ENCODE measurements around the gene XXYLT1.

GRCh38 chr3:195079636-195080035 lies 191.3 kb downstream of the XXYLT1 start:
- no peak for TF ChIP-seq CEBPB (tag; IDR thresholded peaks at IDR 0.05)
- no peak for TF ChIP-seq CLOCK (CRISPR knock-in tag; IDR thresholded peaks at IDR 0.05; ENCODE audit: borderline replicate concordance)
- TF ChIP-seq POLR2A (conservative IDR thresholded peaks at IDR 0.05) = no peak
- TF ChIP-seq, protein P1, sequence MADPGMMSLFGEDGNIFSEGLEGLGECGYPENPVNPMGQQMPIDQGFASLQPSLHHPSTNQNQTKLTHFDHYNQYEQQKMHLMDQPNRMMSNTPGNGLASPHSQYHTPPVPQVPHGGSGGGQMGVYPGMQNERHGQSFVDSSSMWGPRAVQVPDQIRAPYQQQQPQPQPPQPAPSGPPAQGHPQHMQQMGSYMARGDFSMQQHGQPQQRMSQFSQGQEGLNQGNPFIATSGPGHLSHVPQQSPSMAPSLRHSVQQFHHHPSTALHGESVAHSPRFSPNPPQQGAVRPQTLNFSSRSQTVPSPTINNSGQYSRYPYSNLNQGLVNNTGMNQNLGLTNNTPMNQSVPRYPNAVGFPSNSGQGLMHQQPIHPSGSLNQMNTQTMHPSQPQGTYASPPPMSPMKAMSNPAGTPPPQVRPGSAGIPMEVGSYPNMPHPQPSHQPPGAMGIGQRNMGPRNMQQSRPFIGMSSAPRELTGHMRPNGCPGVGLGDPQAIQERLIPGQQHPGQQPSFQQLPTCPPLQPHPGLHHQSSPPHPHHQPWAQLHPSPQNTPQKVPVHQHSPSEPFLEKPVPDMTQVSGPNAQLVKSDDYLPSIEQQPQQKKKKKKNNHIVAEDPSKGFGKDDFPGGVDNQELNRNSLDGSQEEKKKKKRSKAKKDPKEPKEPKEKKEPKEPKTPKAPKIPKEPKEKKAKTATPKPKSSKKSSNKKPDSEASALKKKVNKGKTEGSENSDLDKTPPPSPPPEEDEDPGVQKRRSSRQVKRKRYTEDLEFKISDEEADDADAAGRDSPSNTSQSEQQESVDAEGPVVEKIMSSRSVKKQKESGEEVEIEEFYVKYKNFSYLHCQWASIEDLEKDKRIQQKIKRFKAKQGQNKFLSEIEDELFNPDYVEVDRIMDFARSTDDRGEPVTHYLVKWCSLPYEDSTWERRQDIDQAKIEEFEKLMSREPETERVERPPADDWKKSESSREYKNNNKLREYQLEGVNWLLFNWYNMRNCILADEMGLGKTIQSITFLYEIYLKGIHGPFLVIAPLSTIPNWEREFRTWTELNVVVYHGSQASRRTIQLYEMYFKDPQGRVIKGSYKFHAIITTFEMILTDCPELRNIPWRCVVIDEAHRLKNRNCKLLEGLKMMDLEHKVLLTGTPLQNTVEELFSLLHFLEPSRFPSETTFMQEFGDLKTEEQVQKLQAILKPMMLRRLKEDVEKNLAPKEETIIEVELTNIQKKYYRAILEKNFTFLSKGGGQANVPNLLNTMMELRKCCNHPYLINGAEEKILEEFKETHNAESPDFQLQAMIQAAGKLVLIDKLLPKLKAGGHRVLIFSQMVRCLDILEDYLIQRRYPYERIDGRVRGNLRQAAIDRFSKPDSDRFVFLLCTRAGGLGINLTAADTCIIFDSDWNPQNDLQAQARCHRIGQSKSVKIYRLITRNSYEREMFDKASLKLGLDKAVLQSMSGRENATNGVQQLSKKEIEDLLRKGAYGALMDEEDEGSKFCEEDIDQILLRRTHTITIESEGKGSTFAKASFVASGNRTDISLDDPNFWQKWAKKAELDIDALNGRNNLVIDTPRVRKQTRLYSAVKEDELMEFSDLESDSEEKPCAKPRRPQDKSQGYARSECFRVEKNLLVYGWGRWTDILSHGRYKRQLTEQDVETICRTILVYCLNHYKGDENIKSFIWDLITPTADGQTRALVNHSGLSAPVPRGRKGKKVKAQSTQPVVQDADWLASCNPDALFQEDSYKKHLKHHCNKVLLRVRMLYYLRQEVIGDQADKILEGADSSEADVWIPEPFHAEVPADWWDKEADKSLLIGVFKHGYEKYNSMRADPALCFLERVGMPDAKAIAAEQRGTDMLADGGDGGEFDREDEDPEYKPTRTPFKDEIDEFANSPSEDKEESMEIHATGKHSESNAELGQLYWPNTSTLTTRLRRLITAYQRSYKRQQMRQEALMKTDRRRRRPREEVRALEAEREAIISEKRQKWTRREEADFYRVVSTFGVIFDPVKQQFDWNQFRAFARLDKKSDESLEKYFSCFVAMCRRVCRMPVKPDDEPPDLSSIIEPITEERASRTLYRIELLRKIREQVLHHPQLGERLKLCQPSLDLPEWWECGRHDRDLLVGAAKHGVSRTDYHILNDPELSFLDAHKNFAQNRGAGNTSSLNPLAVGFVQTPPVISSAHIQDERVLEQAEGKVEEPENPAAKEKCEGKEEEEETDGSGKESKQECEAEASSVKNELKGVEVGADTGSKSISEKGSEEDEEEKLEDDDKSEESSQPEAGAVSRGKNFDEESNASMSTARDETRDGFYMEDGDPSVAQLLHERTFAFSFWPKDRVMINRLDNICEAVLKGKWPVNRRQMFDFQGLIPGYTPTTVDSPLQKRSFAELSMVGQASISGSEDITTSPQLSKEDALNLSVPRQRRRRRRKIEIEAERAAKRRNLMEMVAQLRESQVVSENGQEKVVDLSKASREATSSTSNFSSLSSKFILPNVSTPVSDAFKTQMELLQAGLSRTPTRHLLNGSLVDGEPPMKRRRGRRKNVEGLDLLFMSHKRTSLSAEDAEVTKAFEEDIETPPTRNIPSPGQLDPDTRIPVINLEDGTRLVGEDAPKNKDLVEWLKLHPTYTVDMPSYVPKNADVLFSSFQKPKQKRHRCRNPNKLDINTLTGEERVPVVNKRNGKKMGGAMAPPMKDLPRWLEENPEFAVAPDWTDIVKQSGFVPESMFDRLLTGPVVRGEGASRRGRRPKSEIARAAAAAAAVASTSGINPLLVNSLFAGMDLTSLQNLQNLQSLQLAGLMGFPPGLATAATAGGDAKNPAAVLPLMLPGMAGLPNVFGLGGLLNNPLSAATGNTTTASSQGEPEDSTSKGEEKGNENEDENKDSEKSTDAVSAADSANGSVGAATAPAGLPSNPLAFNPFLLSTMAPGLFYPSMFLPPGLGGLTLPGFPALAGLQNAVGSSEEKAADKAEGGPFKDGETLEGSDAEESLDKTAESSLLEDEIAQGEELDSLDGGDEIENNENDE (IDR thresholded peaks at IDR 0.05; ENCODE audit: low read depth, low read length) = no peak
- TF ChIP-seq MTA1 (IDR thresholded peaks at IDR 0.05; ENCODE audit: borderline replicate concordance) = no peak
- TF ChIP-seq, protein P2, sequence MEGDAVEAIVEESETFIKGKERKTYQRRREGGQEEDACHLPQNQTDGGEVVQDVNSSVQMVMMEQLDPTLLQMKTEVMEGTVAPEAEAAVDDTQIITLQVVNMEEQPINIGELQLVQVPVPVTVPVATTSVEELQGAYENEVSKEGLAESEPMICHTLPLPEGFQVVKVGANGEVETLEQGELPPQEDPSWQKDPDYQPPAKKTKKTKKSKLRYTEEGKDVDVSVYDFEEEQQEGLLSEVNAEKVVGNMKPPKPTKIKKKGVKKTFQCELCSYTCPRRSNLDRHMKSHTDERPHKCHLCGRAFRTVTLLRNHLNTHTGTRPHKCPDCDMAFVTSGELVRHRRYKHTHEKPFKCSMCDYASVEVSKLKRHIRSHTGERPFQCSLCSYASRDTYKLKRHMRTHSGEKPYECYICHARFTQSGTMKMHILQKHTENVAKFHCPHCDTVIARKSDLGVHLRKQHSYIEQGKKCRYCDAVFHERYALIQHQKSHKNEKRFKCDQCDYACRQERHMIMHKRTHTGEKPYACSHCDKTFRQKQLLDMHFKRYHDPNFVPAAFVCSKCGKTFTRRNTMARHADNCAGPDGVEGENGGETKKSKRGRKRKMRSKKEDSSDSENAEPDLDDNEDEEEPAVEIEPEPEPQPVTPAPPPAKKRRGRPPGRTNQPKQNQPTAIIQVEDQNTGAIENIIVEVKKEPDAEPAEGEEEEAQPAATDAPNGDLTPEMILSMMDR (IDR thresholded peaks at IDR 0.05 in 2 of 3, conservative IDR thresholded peaks at IDR 0.05 in 1 of 3; ENCODE audit: insufficient read depth in 2 of 3, low read depth in 1 of 3, low read length in 3 of 3) = no peak
- TF ChIP-seq ELF1 (tag; IDR thresholded peaks at IDR 0.05) = no peak
- no peak for TF ChIP-seq XRCC5 (IDR thresholded peaks at IDR 0.05; ENCODE audit: low read depth, low read length)
- no peak for TF ChIP-seq ZNF75A (CRISPR knock-in tag; IDR thresholded peaks at IDR 0.05)
- no peak for TF ChIP-seq PRDM10 (IDR thresholded peaks at IDR 0.05; ENCODE audit: partially characterized antibody)
- no peak for TF ChIP-seq MAFF (IDR thresholded peaks at IDR 0.05; ENCODE audit: low read length)
- no peak for TF ChIP-seq ZNF384 (IDR thresholded peaks at IDR 0.05; ENCODE audit: low read depth, low read length)
- no peak for TF ChIP-seq SREBF2 (CRISPR knock-in tag; IDR thresholded peaks at IDR 0.05)

All from K562 (cell line).